ENCODE measurements around the gene OTUD7B. TPM values are rescaled to one million over a fixed set of nuclear protein-coding genes. Genes with fewer than 3 reads are reported as not detected.

The OTUD7B gene
- total and polyA plus RNA-seq, 2 experiments from 2014 or later = 3.5 to 20.1 TPM

DNA sequence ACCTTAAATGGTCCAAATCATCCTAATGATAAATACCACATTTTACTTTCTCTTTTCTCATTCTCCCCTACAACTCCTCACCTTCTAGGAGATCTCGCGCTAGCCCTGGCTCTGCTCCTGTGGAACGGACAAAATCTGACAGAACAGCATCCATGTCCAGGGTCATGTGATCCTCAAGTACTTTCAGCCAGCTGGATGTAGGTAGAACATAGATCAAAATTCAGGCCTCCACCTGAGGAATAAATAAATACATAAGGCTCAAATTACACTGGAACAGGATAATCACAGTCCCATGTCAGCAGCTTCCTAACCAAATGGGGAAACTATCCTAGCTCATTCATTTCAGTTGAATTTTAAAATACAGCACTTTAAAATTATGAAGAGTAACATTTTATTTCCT is 33.2 kb downstream of the OTUD7B start:
- 95 to 100% methylated on average over 3 of the region's 3 CpGs for WGBS, 2 experiments (ENCODE audit: low coverage in 1 of 2, low lambda C conversion rate in 2 of 2, missing lambda C conversion rate in 2 of 2)
- in situ Hi-C loops (cut with MboI) = no loop called here

GRCh38 chr1:149972547-149972946 is 38.0 kb downstream of the OTUD7B start:
- 80 to 83% methylated on average over 2 of the region's 2 CpGs for WGBS, 2 experiments (ENCODE audit: low coverage in 1 of 2, low lambda C conversion rate in 2 of 2, missing lambda C conversion rate in 2 of 2)
- no peak for DNase-seq
- Histone ChIP-seq H4K20me1 (ENCODE audit: insufficient read depth) (peaks cover 2% of the 10 kb centered on the region; the same call in 1 of the 2 replicates), H3K4me1 (ENCODE audit: insufficient read depth) (no peaks in the 10 kb centered on the region), H3K9me3 (ENCODE audit: low read depth) (no peaks in the 10 kb centered on the region), H3K4me2 (ENCODE audit: unreplicated experiment) (no peak overlapping the region), H3F3A (ENCODE audit: insufficient read depth) (no peaks in the 10 kb centered on the region), H3K36me3 (ENCODE audit: low read depth) (peaks cover 37% of the 10 kb centered on the region), H3K9ac (no peak overlapping the region), H2AFZ (no peak overlapping the region), H3K79me2 (ENCODE audit: insufficient read depth) (peaks cover 95% of the 10 kb centered on the region), H3K27me3 (replicated peaks; ENCODE audit: insufficient read depth) (no peaks in the 10 kb centered on the region), H3K27ac (no peak overlapping the region), H3K4me3 (no peak overlapping the region), H3K9me2 (ENCODE audit: insufficient read depth) (no peaks in the 10 kb centered on the region)
- no peak for TF ChIP-seq EZH2 (IDR thresholded peaks at IDR 0.05; ENCODE audit: insufficient read depth, poor library complexity, severe bottlenecking)
- TF ChIP-seq EZH2phosphoT487 (IDR thresholded peaks at IDR 0.05; ENCODE audit: insufficient read depth, low read depth) = no peak
- in situ Hi-C loops (cut with MboI) = no loop called here

More for the DNA sequence above, 33.2 kb downstream of the OTUD7B start:
- Histone ChIP-seq H3K4me2 (ENCODE audit: unreplicated experiment) (no peak overlapping the region), H3K9ac (no peak overlapping the region), H3K4me3 (no peak overlapping the region), H3K36me3 (ENCODE audit: low read depth) (peaks cover 20% of the 10 kb centered on the region), H3K4me1 (ENCODE audit: insufficient read depth) (peaks cover 23% of the 10 kb centered on the region; the same call in 1 of the 2 replicates), H3F3A (ENCODE audit: insufficient read depth) (peaks cover 13% of the 10 kb centered on the region; the same call in 1 of the 2 replicates), H3K79me2 (ENCODE audit: insufficient read depth) (peaks cover 98% of the 10 kb centered on the region), H4K20me1 (ENCODE audit: insufficient read depth) (peaks cover 23% of the 10 kb centered on the region; the same call in 1 of the 2 replicates), H3K27me3 (replicated peaks; ENCODE audit: insufficient read depth) (no peaks in the 10 kb centered on the region), H3K27ac (no peak overlapping the region), H3K9me2 (ENCODE audit: insufficient read depth) (no peaks in the 10 kb centered on the region), H2AFZ (no peak overlapping the region), H3K9me3 (ENCODE audit: low read depth) (no peaks in the 10 kb centered on the region)
- TF ChIP-seq EZH2 (IDR thresholded peaks at IDR 0.05; ENCODE audit: insufficient read depth, poor library complexity, severe bottlenecking) (no peak), EZH2phosphoT487 (IDR thresholded peaks at IDR 0.05; ENCODE audit: insufficient read depth, low read depth) (no peak)
- DNase-seq = no peak

DNA sequence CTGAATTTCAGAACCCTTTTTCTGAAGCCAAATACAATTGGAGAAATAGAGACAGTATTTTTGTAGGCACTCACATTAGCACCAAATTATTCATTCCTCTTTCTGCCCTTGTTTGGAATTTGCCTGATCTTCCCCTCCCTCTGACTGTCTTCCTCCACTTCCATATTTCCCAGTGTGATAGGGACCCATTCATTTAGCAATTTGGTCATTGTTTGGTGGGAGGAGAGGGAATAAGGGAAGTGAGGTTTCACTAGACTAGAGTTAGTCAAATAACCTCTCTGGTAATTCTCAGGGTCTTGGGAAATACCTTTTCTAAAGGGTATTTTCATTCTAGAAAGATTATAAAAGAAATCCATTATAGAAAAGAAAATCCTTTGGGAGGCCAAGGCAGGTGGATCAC is 42.9 kb downstream of the OTUD7B start:
- peaks cover 20% of the 10 kb centered on the region for H3F3A ChIP-seq (ENCODE audit: insufficient read depth)
- in situ Hi-C loops (cut with MboI) = loop anchor here (10.0 kb wide), 2 partner anchors 87 to 207 kb away; no protein-coding TSS in a partner anchor
- H3K36me3 ChIP-seq (ENCODE audit: low read depth) = peaks cover 51% of the 10 kb centered on the region
- H3K9me3 ChIP-seq (ENCODE audit: low read depth) = no peaks in the 10 kb centered on the region
- H2AFZ ChIP-seq = no peak overlapping the region
- no peak for DNase-seq
- no peaks in the 10 kb centered on the region for H3K27me3 ChIP-seq (replicated peaks; ENCODE audit: insufficient read depth)
- H3K79me2 ChIP-seq (ENCODE audit: insufficient read depth) = peaks cover 76% of the 10 kb centered on the region
- H3K27ac ChIP-seq = no peak overlapping the region
- 0 out of 2 replicates have a peak, but pooled peaks cover 3% of the 10 kb centered on the region for H3K4me1 ChIP-seq (ENCODE audit: insufficient read depth)
- no peak overlapping the region for H3K9ac ChIP-seq
- TF ChIP-seq EZH2phosphoT487 (IDR thresholded peaks at IDR 0.05; ENCODE audit: insufficient read depth, low read depth) (no peak), EZH2 (IDR thresholded peaks at IDR 0.05; ENCODE audit: insufficient read depth, poor library complexity, severe bottlenecking) (no peak)
- H3K9me2 ChIP-seq (ENCODE audit: insufficient read depth) = no peaks in the 10 kb centered on the region
- H3K4me3 ChIP-seq = no peak overlapping the region
- no peak overlapping the region for H3K4me2 ChIP-seq (ENCODE audit: unreplicated experiment)
- no peaks in the 10 kb centered on the region for H4K20me1 ChIP-seq (ENCODE audit: insufficient read depth)

- TF ChIP-seq EZH2 (IDR thresholded peaks at IDR 0.05; ENCODE audit: insufficient read depth, poor library complexity, severe bottlenecking) (no peak), EZH2phosphoT487 (IDR thresholded peaks at IDR 0.05; ENCODE audit: insufficient read depth, low read depth) (no peak)
- H3F3A ChIP-seq (ENCODE audit: insufficient read depth) = peaks cover 25% of the 10 kb centered on the region
- H3K27me3 ChIP-seq (replicated peaks; ENCODE audit: insufficient read depth) = no peaks in the 10 kb centered on the region
- H3K36me3 ChIP-seq (ENCODE audit: low read depth) = peaks cover 51% of the 10 kb centered on the region
- H3K4me1 ChIP-seq (ENCODE audit: insufficient read depth) = 0 out of 2 replicates have a peak, but pooled peaks cover 3% of the 10 kb centered on the region
- H3K79me2 ChIP-seq (ENCODE audit: insufficient read depth) = peaks cover 70% of the 10 kb centered on the region
- H2AFZ ChIP-seq = no peak overlapping the region
- H3K9ac ChIP-seq = no peak overlapping the region
- no peaks in the 10 kb centered on the region for H4K20me1 ChIP-seq (ENCODE audit: insufficient read depth)
- no peak overlapping the region for H3K27ac ChIP-seq
- DNase-seq = no peak
- 92 to 99% methylated on average over 3 of the region's 3 CpGs for WGBS, 2 experiments (ENCODE audit: low coverage in 1 of 2, low lambda C conversion rate in 2 of 2, missing lambda C conversion rate in 2 of 2)
- H3K4me3 ChIP-seq = no peak overlapping the region
- in situ Hi-C loops (cut with MboI) = loop anchor here (10.0 kb wide), 2 partner anchors 88 to 208 kb away; no protein-coding TSS in a partner anchor
- no peak overlapping the region for H3K4me2 ChIP-seq (ENCODE audit: unreplicated experiment)
- no peaks in the 10 kb centered on the region for H3K9me2 ChIP-seq (ENCODE audit: insufficient read depth)
- H3K9me3 ChIP-seq (ENCODE audit: low read depth) = no peaks in the 10 kb centered on the region
These were observed 43.5 kb downstream of the OTUD7B start for GRCh38 chr1:149967041-149967440.
